Ishikawa (cell line): ENCODE results near the gene PTP4A2.

Experiments used
- CEBPB ChIP-seq: IDR thresholded peaks from 2 replicates; pipeline ENCODE4 v1.6.1; 2012
- EGR1 ChIP-seq: IDR thresholded peaks from 2 replicates; pipeline ENCODE4 v1.6.1; 2012
- EP300 ChIP-seq: IDR thresholded peaks from 2 replicates; pipeline ENCODE4 v1.6.1; 2012; ENCODE audit warnings: borderline replicate concordance
- FOXM1 ChIP-seq: IDR thresholded peaks from 2 replicates; pipeline ENCODE4 v1.6.1; 2012; ENCODE audit warnings: low read depth, borderline replicate concordance
- NFIC ChIP-seq: IDR thresholded peaks from 2 replicates; pipeline ENCODE4 v1.6.1; 2012
- RAD21 ChIP-seq: IDR thresholded peaks from 2 replicates; pipeline ENCODE4 v1.6.1; 2012; ENCODE audit warnings: low read depth
- TAF1 ChIP-seq: IDR thresholded peaks from 2 replicates; pipeline ENCODE4 v1.6.1; 2012; ENCODE audit warnings: low read depth, mild to moderate bottlenecking
- TEAD4 ChIP-seq: IDR thresholded peaks from 2 replicates; pipeline ENCODE4 v1.6.1; 2012
- YY1 ChIP-seq: IDR thresholded peaks from 2 replicates; pipeline ENCODE4 v1.6.1; 2012; ENCODE audit warnings: low read depth
- ZBTB7A ChIP-seq: IDR thresholded peaks from 2 replicates; pipeline ENCODE4 v1.6.1; 2012; ENCODE audit warnings: low read depth
- TF ChIP-seq, protein P1 (sequence below): IDR thresholded peaks from 2 replicates; pipeline ENCODE4 v1.6.1; 2012

DNA sequence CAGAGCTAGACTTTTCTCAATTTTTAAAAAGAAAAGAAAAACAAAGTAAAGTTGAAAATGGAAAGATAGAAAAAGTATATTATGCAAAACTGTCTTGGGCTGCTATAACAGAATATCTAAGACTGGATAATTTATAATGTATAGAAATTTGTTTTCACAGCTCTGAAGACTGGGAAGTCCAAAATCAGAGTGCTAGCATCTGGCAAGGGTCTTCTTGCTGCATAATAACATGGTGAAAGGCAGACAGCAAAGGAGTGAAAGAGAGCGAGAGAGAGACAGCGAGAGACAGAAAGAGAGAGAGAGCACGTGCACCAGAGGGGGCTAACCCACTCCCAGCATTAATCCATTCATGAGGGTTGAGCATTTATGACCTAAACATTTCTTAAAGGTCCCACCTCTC lies 63.2 kb downstream of the PTP4A2 start:
- TF ChIP-seq EP300, result no peak
- TF ChIP-seq RAD21, result no peak
- no peak for TF ChIP-seq YY1
- TF ChIP-seq TAF1, result no peak
- no peak for TF ChIP-seq ZBTB7A
- TF ChIP-seq CEBPB, result no peak
- no peak for TF ChIP-seq TEAD4
- no peak for TF ChIP-seq EGR1
- TF ChIP-seq FOXM1, result no peak
- TF ChIP-seq, protein P1, sequence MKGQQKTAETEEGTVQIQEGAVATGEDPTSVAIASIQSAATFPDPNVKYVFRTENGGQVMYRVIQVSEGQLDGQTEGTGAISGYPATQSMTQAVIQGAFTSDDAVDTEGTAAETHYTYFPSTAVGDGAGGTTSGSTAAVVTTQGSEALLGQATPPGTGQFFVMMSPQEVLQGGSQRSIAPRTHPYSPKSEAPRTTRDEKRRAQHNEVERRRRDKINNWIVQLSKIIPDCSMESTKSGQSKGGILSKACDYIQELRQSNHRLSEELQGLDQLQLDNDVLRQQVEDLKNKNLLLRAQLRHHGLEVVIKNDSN, result no peak
- no peak for TF ChIP-seq NFIC
